Liver (tissue), 9 donors: ENCODE measurements around the gene TNFRSF12A. TPM values are rescaled to one million over a fixed set of nuclear protein-coding genes. Genes with fewer than 3 reads are reported as not detected.

Experiments
- DNase-seq: peaks from one replicate; pipeline ENCODE4 v3.0.0-alpha.2; 2017; ENCODE audit warnings: low spot score
- H3K27ac ChIP-seq, 2 donors: one replicate each; pipeline ENCODE4 v1.7.0; 2013; ENCODE audit warnings: inconsistent platforms in 2 of 2, low read length in 2 of 2, control low read depth in 1 of 2, low read depth in 1 of 2, mild to moderate bottlenecking in 1 of 2
- H3K27me3 ChIP-seq, 4 donors: one replicate each; pipeline versions ENCODE4 v1.6.1 to v1.7.0; 2013; ENCODE audit warnings: low read length in 3 of 4, inconsistent platforms in 1 of 4, mild to moderate bottlenecking in 1 of 4, moderate library complexity in 1 of 4; ENCODE audit not compliant: control insufficient read depth in 4 of 4, insufficient read depth in 4 of 4
- H3K36me3 ChIP-seq, 4 donors: one replicate each; pipeline versions ENCODE4 v1.6.1 to v1.7.0; 2013; ENCODE audit warnings: low read length in 3 of 4, mild to moderate bottlenecking in 3 of 4, low read depth in 1 of 4, moderate library complexity in 1 of 4; ENCODE audit not compliant: control insufficient read depth in 4 of 4, insufficient read depth in 3 of 4
- H3K4me1 ChIP-seq, 4 donors: one replicate each; pipeline versions ENCODE4 v1.6.1 to v1.7.0; 2013; ENCODE audit warnings: low read length in 3 of 4, mild to moderate bottlenecking in 3 of 4, moderate library complexity in 1 of 4; ENCODE audit not compliant: control insufficient read depth in 4 of 4, insufficient read depth in 4 of 4
- H3K4me3 ChIP-seq, 3 donors: one replicate each; pipeline versions ENCODE4 v1.6.1 to v1.7.0; 2013; ENCODE audit warnings: low read length in 3 of 3, control low read depth in 1 of 3, low read depth in 1 of 3, mild to moderate bottlenecking in 1 of 3
- H3K9ac ChIP-seq, 2 donors: one replicate each; pipeline ENCODE4 v1.7.0; 2013; ENCODE audit warnings: low read length in 2 of 2, mild to moderate bottlenecking in 2 of 2, moderate library complexity in 2 of 2, control low read depth in 1 of 2, low read depth in 1 of 2
- H3K9me3 ChIP-seq, 4 donors: one replicate each; pipeline versions ENCODE4 v1.6.1 to v1.7.0; 2013; ENCODE audit warnings: low read length in 3 of 4; ENCODE audit not compliant: control insufficient read depth in 4 of 4
- ATF3 ChIP-seq: IDR thresholded peaks from 2 replicates; pipeline ENCODE4 v1.6.1; 2016; ENCODE audit warnings: antibody characterized with exemption
- CTCF ChIP-seq: fragments of 150-350 bp; IDR thresholded peaks from 2 replicates; pipeline ENCODE4 v1.5.1; 2017; ENCODE audit warnings: improper control_type of control experiment, low read depth, low read length; ENCODE audit not compliant: missing input control
- EGR1 ChIP-seq, 2 donors: IDR thresholded peaks; 2 replicates each; pipeline ENCODE4 v1.6.1; 2016 to 2018; ENCODE audit warnings: antibody characterized with exemption in 2 of 2, low read depth in 2 of 2
- FOXA1 ChIP-seq: IDR thresholded peaks from 2 replicates; pipeline ENCODE4 v1.6.1; 2016; ENCODE audit warnings: antibody characterized with exemption
- FOXA2 ChIP-seq: IDR thresholded peaks from 2 replicates; pipeline ENCODE4 v1.6.1; 2016; ENCODE audit warnings: antibody characterized with exemption
- GABPA ChIP-seq, 2 donors: IDR thresholded peaks in 1 of 2; conservative IDR thresholded peaks in 1 of 2; 2 replicates each; pipeline ENCODE4 v1.6.1; 2016; ENCODE audit warnings: antibody characterized with exemption in 2 of 2, mild to moderate bottlenecking in 1 of 2, moderate library complexity in 1 of 2
- HNF4G ChIP-seq: IDR thresholded peaks from 2 replicates; pipeline ENCODE4 v1.6.1; 2016; ENCODE audit warnings: antibody characterized with exemption
- JUND ChIP-seq, 2 donors: IDR thresholded peaks; 2 replicates each; pipeline ENCODE4 v1.6.1; 2016; ENCODE audit warnings: antibody characterized with exemption in 2 of 2
- MAX ChIP-seq: IDR thresholded peaks from 2 replicates; pipeline ENCODE4 v1.6.1; 2016; ENCODE audit warnings: antibody characterized with exemption
- NR2F2 ChIP-seq: IDR thresholded peaks from 2 replicates; pipeline ENCODE4 v1.6.1; 2016; ENCODE audit warnings: antibody characterized with exemption
- RAD21 ChIP-seq, 2 donors: IDR thresholded peaks; 2 replicates each; pipeline ENCODE4 v1.6.1; 2016; ENCODE audit warnings: antibody characterized with exemption in 2 of 2, mild to moderate bottlenecking in 2 of 2
- REST ChIP-seq: IDR thresholded peaks from 2 replicates; pipeline ENCODE4 v1.6.1; 2016; ENCODE audit warnings: antibody characterized with exemption, mild to moderate bottlenecking
- RXRA ChIP-seq, 2 donors: IDR thresholded peaks; 2 replicates each; pipeline ENCODE4 v1.6.1; 2017 to 2018; ENCODE audit warnings: antibody characterized with exemption in 2 of 2, mild to moderate bottlenecking in 1 of 2
- SP1 ChIP-seq: IDR thresholded peaks from 2 replicates; pipeline ENCODE4 v1.6.1; 2018; ENCODE audit warnings: antibody characterized with exemption, mild to moderate bottlenecking
- TAF1 ChIP-seq: conservative IDR thresholded peaks from 2 replicates; pipeline ENCODE4 v1.6.1; 2016; ENCODE audit warnings: antibody characterized with exemption, mild to moderate bottlenecking
- YY1 ChIP-seq: IDR thresholded peaks from 2 replicates; pipeline ENCODE4 v1.6.1; 2016; ENCODE audit warnings: antibody characterized with exemption, mild to moderate bottlenecking
- ZBTB33 ChIP-seq: IDR thresholded peaks from 2 replicates; pipeline ENCODE4 v1.6.1; 2016; ENCODE audit warnings: antibody characterized with exemption
- WGBS: extraction: QIAGEN DNeasy Blood & Tissue Kit; methylation state at CpG from one replicate; pipeline ENCODE4 v1.1.7; 2013; 5-methylcytosine and 5-hydroxymethylcytosine counted together
- polyA plus RNA-seq, 2 donors: library from polyadenylated mRNA; stranded (reverse) in 1 of 2; unstranded in 1 of 2; fragments of 200-250 nt in 1 of 2; fragments of >200 nt in 1 of 2; fragmentation: Nextera tagmentation in 1 of 2; extraction: Ambion mirVana in 1 of 2; gene quantifications; one replicate each; pipeline versions ENCODE4 v1.2.1 to v1.2.3, GENCODE V29; 2013 to 2015
- total RNA-seq, 2 donors: library from RNA; depleted of rRNA; stranded (reverse); fragments of >200 nt; gene quantifications; one replicate each; pipeline ENCODE4 v1.2.3, GENCODE V29; 2014
- donor health status: healthy.
- donor health status: healthy.
- donor health status: healthy.
- donor health status: healthy.
- donor health status: healthy.

TNFRSF12A gene
- total and polyA plus RNA-seq, 4 donors: 7.9 to 35.5 (median 9.1) TPM

- TF ChIP-seq RXRA (IDR thresholded peaks at IDR 0.05): no peak
- TF ChIP-seq HNF4G: no peak
- TF ChIP-seq SP1: no peak
- no peak for TF ChIP-seq REST
- TF ChIP-seq MAX: no peak
- TF ChIP-seq JUND (IDR thresholded peaks at IDR 0.05): no peak
- TF ChIP-seq ATF3: no peak
- no peak for TF ChIP-seq GABPA (IDR thresholded peaks at IDR 0.05 in 1 of 2, conservative IDR thresholded peaks at IDR 0.05 in 1 of 2)
- no peak for TF ChIP-seq ZBTB33
- TF ChIP-seq TAF1: no peak
- TF ChIP-seq RAD21 (IDR thresholded peaks at IDR 0.05): no peak
- no peak overlapping the region for H3K4me3 ChIP-seq
- no peak overlapping the region for H3K9ac ChIP-seq
- H3K27ac ChIP-seq: no peak overlapping the region
- peaks cover 13 to 44% (median 16%) of the 10 kb centered on the region in 4 donors for H3K4me1 ChIP-seq
- 96% methylated on average over 24 of the region's 24 CpGs for WGBS
- DNase-seq: no peak
- no peaks in the 10 kb centered on the region for H3K9me3 ChIP-seq
- peaks cover 0 to 5% (median 2%) of the 10 kb centered on the region in 4 donors for H3K27me3 ChIP-seq
- peaks cover 0 to 14% (median 3%) of the 10 kb centered on the region in 4 donors for H3K36me3 ChIP-seq
Measured at GRCh38 chr16:3026609-3027488, 6.7 kb downstream of the TNFRSF12A start.

- WGBS: 97% methylated on average over 8 of the region's 8 CpGs
Measured at GRCh38 chr16:3027489-3027795, 7.3 kb downstream of the TNFRSF12A start.

More at GRCh38 chr16:3027489-3027795, 7.3 kb downstream of the TNFRSF12A start:
- peaks cover 0 to 5% (median 2%) of the 10 kb centered on the region in 4 donors for H3K27me3 ChIP-seq
- TF ChIP-seq ZBTB33 (no peak), FOXA2 (no peak), FOXA1 (no peak), MAX (no peak), CTCF (no peak), RAD21 (IDR thresholded peaks at IDR 0.05) (no peak), EGR1 (IDR thresholded peaks at IDR 0.05; ENCODE audit: low read depth in 2 of 2) (no peak), SP1 (no peak), YY1 (no peak), TAF1 (no peak), JUND (IDR thresholded peaks at IDR 0.05) (no peak), NR2F2 (no peak), HNF4G (no peak)
- H3K9me3 ChIP-seq: no peaks in the 10 kb centered on the region
- no peak overlapping the region for H3K9ac ChIP-seq
- peaks cover 9 to 40% (median 13%) of the 10 kb centered on the region in 4 donors for H3K4me1 ChIP-seq
- no peak overlapping the region for H3K4me3 ChIP-seq
- H3K36me3 ChIP-seq: peaks cover 0 to 14% (median 3%) of the 10 kb centered on the region in 4 donors
- no peak for DNase-seq
- H3K27ac ChIP-seq: no peak overlapping the region
